ENCODE results near the gene PLXNA1. TPM values are rescaled to one million over a fixed set of nuclear protein-coding genes. Genes with fewer than 3 reads are reported as not detected.

Gene PLXNA1
- total RNA-seq, 1 donor from 2014 or later: 63.3 TPM

- peaks cover 46% of the 10 kb centered on the region for H4K20me1 ChIP-seq (ENCODE audit: insufficient read depth, low read length)
- H3K9ac ChIP-seq (ENCODE audit: low read length): no peak overlapping the region
- no peak overlapping the region for H3K27ac ChIP-seq (ENCODE audit: low read depth, low read length)
- H3K36me3 Mint-ChIP-seq (ENCODE audit: low read depth, unreplicated experiment): peaks cover 15% of the 10 kb centered on the region
- H3K4me3 Mint-ChIP-seq (ENCODE audit: unreplicated experiment): no peak overlapping the region
- H3K27ac Mint-ChIP-seq (ENCODE audit: unreplicated experiment): no peak overlapping the region
- no peak for FAIRE-seq
- no peaks in the 10 kb centered on the region for H3K27me3 ChIP-seq (ENCODE audit: insufficient read depth, low read length)
- no peak overlapping the region for H3K4me3 ChIP-seq (ENCODE audit: insufficient read depth, low read depth, low read length)
- H3K4me1 ChIP-seq (ENCODE audit: insufficient read depth, low read length): peaks cover 15% of the 10 kb centered on the region
- TF ChIP-seq CTCF (IDR thresholded peaks at IDR 0.05; ENCODE audit: insufficient read depth, low read depth, low read length): no peak
- TF ChIP-seq EZH2 (IDR thresholded peaks at IDR 0.05; ENCODE audit: insufficient read depth, low read length): no peak
- H3K4me1 Mint-ChIP-seq (ENCODE audit: low read depth, unreplicated experiment): peaks cover 9% of the 10 kb centered on the region
- no peaks in the 10 kb centered on the region for H3K9me3 ChIP-seq (ENCODE audit: insufficient read depth, low read depth, low read length)
- DNase-seq (ENCODE audit: low read depth): no peak
- H3K9me3 Mint-ChIP-seq (ENCODE audit: unreplicated experiment): no peaks in the 10 kb centered on the region
- H3K27me3 Mint-ChIP-seq (ENCODE audit: low read depth, unreplicated experiment): no peaks in the 10 kb centered on the region
- no peak overlapping the region for H3K4me2 ChIP-seq (ENCODE audit: low read length)
- H3K79me2 ChIP-seq (ENCODE audit: insufficient read depth, low read length): no peaks in the 10 kb centered on the region
- H2AFZ ChIP-seq (ENCODE audit: low read depth, low read length): no peak overlapping the region
- H3K36me3 ChIP-seq (ENCODE audit: insufficient read depth, low read length): peaks cover 2% of the 10 kb centered on the region
These were observed 31.8 kb downstream of the PLXNA1 start for GRCh38 chr3:127014536-127015281.

- Histone ChIP-seq H2AFZ (ENCODE audit: low read depth, low read length) (no peak overlapping the region), H3K27me3 (ENCODE audit: insufficient read depth, low read length) (no peaks in the 10 kb centered on the region), H4K20me1 (ENCODE audit: insufficient read depth, low read length) (peaks cover 39% of the 10 kb centered on the region), H3K9ac (ENCODE audit: low read length) (no peak overlapping the region), H3K9me3 (ENCODE audit: insufficient read depth, low read depth, low read length) (no peaks in the 10 kb centered on the region), H3K4me2 (ENCODE audit: low read length) (no peak overlapping the region), H3K36me3 (ENCODE audit: insufficient read depth, low read length) (no peaks in the 10 kb centered on the region), H3K79me2 (ENCODE audit: insufficient read depth, low read length) (no peaks in the 10 kb centered on the region), H3K4me3 (ENCODE audit: insufficient read depth, low read depth, low read length) (no peak overlapping the region), H3K27ac (ENCODE audit: low read depth, low read length) (no peak overlapping the region), H3K4me1 (ENCODE audit: insufficient read depth, low read length) (peaks cover 15% of the 10 kb centered on the region)
- DNase-seq (ENCODE audit: low read depth) (no peak), FAIRE-seq (no peak)
- H3K4me3 Mint-ChIP-seq (ENCODE audit: unreplicated experiment): no peak overlapping the region
- H3K9me3 Mint-ChIP-seq (ENCODE audit: unreplicated experiment): no peaks in the 10 kb centered on the region
- H3K36me3 Mint-ChIP-seq (ENCODE audit: low read depth, unreplicated experiment): peaks cover 15% of the 10 kb centered on the region
- no peak overlapping the region for H3K27ac Mint-ChIP-seq (ENCODE audit: unreplicated experiment)
- peaks cover 12% of the 10 kb centered on the region for H3K4me1 Mint-ChIP-seq (ENCODE audit: low read depth, unreplicated experiment)
- TF ChIP-seq CTCF (IDR thresholded peaks at IDR 0.05; ENCODE audit: insufficient read depth, low read depth, low read length) (no peak), EZH2 (IDR thresholded peaks at IDR 0.05; ENCODE audit: insufficient read depth, low read length) (no peak)
- H3K27me3 Mint-ChIP-seq (ENCODE audit: low read depth, unreplicated experiment): no peaks in the 10 kb centered on the region
These were observed 32.5 kb downstream of the PLXNA1 start for GRCh38 chr3:127015282-127016042.

GRCh38 chr3:127016043-127016343 is 33.1 kb downstream of the PLXNA1 start:
- FAIRE-seq: no peak

More at GRCh38 chr3:127016043-127016343, 33.1 kb downstream of the PLXNA1 start:
- H3K4me1 ChIP-seq (ENCODE audit: insufficient read depth, low read length): peaks cover 15% of the 10 kb centered on the region
- Mint-ChIP-seq H3K36me3 (ENCODE audit: low read depth, unreplicated experiment) (peaks cover 15% of the 10 kb centered on the region), H3K27me3 (ENCODE audit: low read depth, unreplicated experiment) (no peaks in the 10 kb centered on the region), H3K27ac (ENCODE audit: unreplicated experiment) (no peak overlapping the region), H3K4me3 (ENCODE audit: unreplicated experiment) (no peak overlapping the region), H3K9me3 (ENCODE audit: unreplicated experiment) (no peaks in the 10 kb centered on the region), H3K4me1 (ENCODE audit: low read depth, unreplicated experiment) (peaks cover 12% of the 10 kb centered on the region)
- H3K27me3 ChIP-seq (ENCODE audit: insufficient read depth, low read length): no peaks in the 10 kb centered on the region
- no peak overlapping the region for H3K4me2 ChIP-seq (ENCODE audit: low read length)
- no peak for DNase-seq (ENCODE audit: low read depth)
- no peaks in the 10 kb centered on the region for H3K9me3 ChIP-seq (ENCODE audit: insufficient read depth, low read depth, low read length)
- no peak for TF ChIP-seq CTCF (IDR thresholded peaks at IDR 0.05; ENCODE audit: insufficient read depth, low read depth, low read length)
- TF ChIP-seq EZH2 (IDR thresholded peaks at IDR 0.05; ENCODE audit: insufficient read depth, low read length): no peak
- H2AFZ ChIP-seq (ENCODE audit: low read depth, low read length): no peak overlapping the region
- no peak overlapping the region for H3K9ac ChIP-seq (ENCODE audit: low read length)
- H3K79me2 ChIP-seq (ENCODE audit: insufficient read depth, low read length): no peaks in the 10 kb centered on the region
- peaks cover 35% of the 10 kb centered on the region for H4K20me1 ChIP-seq (ENCODE audit: insufficient read depth, low read length)
- no peak overlapping the region for H3K27ac ChIP-seq (ENCODE audit: low read depth, low read length)
- no peaks in the 10 kb centered on the region for H3K36me3 ChIP-seq (ENCODE audit: insufficient read depth, low read length)
- H3K4me3 ChIP-seq (ENCODE audit: insufficient read depth, low read depth, low read length): no peak overlapping the region

All from astrocyte (in vitro differentiated cells and primary cell).